Smooth muscle cell (in vitro differentiated cells): ENCODE measurements around the gene TIGD7. TPM values are rescaled to one million over a fixed set of nuclear protein-coding genes. Genes with fewer than 3 reads are reported as not detected.
"Not testable (repeated sequence)": the region's sequence is repeated elsewhere in the genome, so short reads cannot be mapped to it uniquely, and the experiment has no call there.

Experiments used
- DNase-seq: peaks from one replicate; lab custom pipeline; 2025; ENCODE audit not compliant: unreplicated experiment; lab: John Stamatoyannopoulos, UW
- H2AFZ ChIP-seq: fragments of 200-600 bp; sonication (generic); 2 replicates; pipeline ENCODE4 v1.6.0; 2016; ENCODE audit warnings: antibody characterized with exemption, low read depth, mild to moderate bottlenecking
- H3F3A ChIP-seq: fragments of 200-600 bp; sonication (generic); 2 replicates; pipeline ENCODE4 v1.6.0; 2017; ENCODE audit warnings: antibody characterized with exemption, low read depth
- H3K27ac ChIP-seq: fragments of 200-600 bp; sonication (generic); 2 replicates; pipeline ENCODE4 v1.5.1; 2016; ENCODE audit warnings: low read depth, mild to moderate bottlenecking
- H3K27me3 ChIP-seq: fragments of 200-600 bp; sonication (generic); 2 replicates; pipeline ENCODE4 v1.6.1; 2016; ENCODE audit warnings: low read depth, mild to moderate bottlenecking
- H3K36me3 ChIP-seq: fragments of 200-600 bp; sonication (generic); 2 replicates; pipeline ENCODE4 v1.5.1; 2016; ENCODE audit warnings: low read depth
- H3K4me1 ChIP-seq: fragments of 200-600 bp; sonication (generic); 2 replicates; pipeline ENCODE4 v1.5.1; 2016; ENCODE audit warnings: low read depth
- H3K4me2 ChIP-seq: fragments of 200-600 bp; sonication (generic); 2 replicates; pipeline ENCODE4 v1.6.0; 2016; ENCODE audit warnings: mild to moderate bottlenecking
- H3K4me3 ChIP-seq: fragments of 200-600 bp; sonication (generic); 2 replicates; pipeline ENCODE4 v1.5.1; 2016; ENCODE audit warnings: mild to moderate bottlenecking
- H3K79me2 ChIP-seq: fragments of 200-600 bp; sonication (generic); 2 replicates; pipeline ENCODE4 v1.6.0; 2016; ENCODE audit warnings: low read depth, mild to moderate bottlenecking
- H3K9ac ChIP-seq: fragments of 200-600 bp; sonication (generic); 2 replicates; pipeline ENCODE4 v1.6.0; 2016; ENCODE audit warnings: low read depth
- H3K9me3 ChIP-seq: fragments of 200-600 bp; sonication (generic); replicated peaks from 2 replicates; pipeline ENCODE4 v1.5.1; 2016; ENCODE audit warnings: low read depth
- H4K20me1 ChIP-seq: fragments of 200-600 bp; sonication (generic); 2 replicates; pipeline ENCODE4 v1.6.0; 2016; ENCODE audit warnings: low read depth
- WGBS: methylation state at CpG from one replicate; pipeline ENCODE4 v1.1.7; 2016; ENCODE audit warnings: low lambda C conversion rate; 5-methylcytosine and 5-hydroxymethylcytosine counted together
- polyA plus RNA-seq: library from polyadenylated mRNA; unstranded; fragments of >200 nt; fragmentation: Nextera tagmentation; extraction: Ambion mirVana; gene quantifications from 2 replicates; pipeline ENCODE4 v1.2.1, GENCODE V29; 2016
- total RNA-seq: library from RNA; depleted of rRNA; stranded (reverse); fragments of >200 nt; gene quantifications from 2 replicates; pipeline ENCODE4 v1.2.3, GENCODE V29; 2014
- TF ChIP-seq, protein P1 (sequence below): fragments of 200-600 bp; sonication (generic); IDR thresholded peaks from 2 replicates; pipeline ENCODE4 v1.5.1; 2017; ENCODE audit warnings: borderline replicate concordance, mild to moderate bottlenecking, antibody characterized with exemption; ENCODE audit not compliant: insufficient read depth, poor library complexity, severe bottlenecking

TIGD7 gene
- total and polyA plus RNA-seq, 2 experiments from 2014 or later = 3.6 to 5.0 TPM

DNA sequence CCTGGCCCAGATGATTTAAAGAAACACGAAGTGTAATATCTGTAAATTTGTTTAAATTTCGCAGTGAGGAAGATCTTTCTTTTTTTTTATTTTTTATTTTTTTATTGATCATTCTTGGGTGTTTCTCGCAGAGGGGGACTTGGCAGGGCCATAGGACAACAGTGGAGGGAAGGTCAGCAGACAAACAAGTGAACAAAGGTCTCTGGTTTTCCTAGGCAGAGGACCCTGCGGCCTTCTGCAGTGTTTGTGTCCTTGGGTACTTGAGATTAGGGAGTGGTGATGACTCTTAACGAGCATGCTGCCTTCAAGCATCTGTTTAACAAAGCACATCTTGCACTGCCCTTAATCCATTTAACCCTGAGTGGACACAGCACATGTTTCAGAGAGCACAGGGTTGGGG is 34.5 kb downstream of the TIGD7 start:
- not testable (repeated sequence) for H3F3A ChIP-seq, H3K27ac ChIP-seq, H3K27me3 ChIP-seq, DNase-seq, H2AFZ ChIP-seq, H3K36me3 ChIP-seq, H3K9ac ChIP-seq, H3K4me1 ChIP-seq, H3K4me2 ChIP-seq, H3K79me2 ChIP-seq, H4K20me1 ChIP-seq, H3K4me3 ChIP-seq, H3K9me3 ChIP-seq
- WGBS = 86% methylated on average over 5 of the region's 5 CpGs

DNA sequence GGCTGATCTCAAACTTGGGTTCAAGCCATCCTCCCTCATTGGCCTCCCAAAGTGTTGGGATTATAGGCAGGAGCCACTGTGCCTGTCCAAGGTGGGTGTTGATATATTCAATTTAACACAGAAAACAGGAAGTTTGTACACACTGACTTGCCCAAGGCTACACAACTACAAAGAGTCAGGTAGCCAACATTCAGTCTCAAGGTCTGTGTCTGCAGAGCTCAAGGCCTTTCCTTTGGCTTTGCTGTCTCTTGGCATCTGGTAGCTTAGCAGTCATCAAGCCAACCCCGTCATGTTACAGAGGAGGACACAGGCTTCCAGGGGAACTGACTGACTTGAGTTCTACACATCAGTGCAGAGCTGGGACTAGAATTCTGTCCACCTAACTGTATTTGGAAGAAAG is 36.9 kb downstream of the TIGD7 start:
- Histone ChIP-seq H4K20me1 (no peaks in the 10 kb centered on the region), H3K9me3 (no peaks in the 10 kb centered on the region), H3K9ac (no peak overlapping the region), H3K4me2 (no peak overlapping the region), H3K27me3 (no peaks in the 10 kb centered on the region), H3K27ac (no peak overlapping the region), H3K79me2 (no peaks in the 10 kb centered on the region), H2AFZ (no peak overlapping the region), H3K4me1 (no peaks in the 10 kb centered on the region), H3K4me3 (no peak overlapping the region), H3K36me3 (no peaks in the 10 kb centered on the region), H3F3A (no peaks in the 10 kb centered on the region)
- TF ChIP-seq, protein P1, sequence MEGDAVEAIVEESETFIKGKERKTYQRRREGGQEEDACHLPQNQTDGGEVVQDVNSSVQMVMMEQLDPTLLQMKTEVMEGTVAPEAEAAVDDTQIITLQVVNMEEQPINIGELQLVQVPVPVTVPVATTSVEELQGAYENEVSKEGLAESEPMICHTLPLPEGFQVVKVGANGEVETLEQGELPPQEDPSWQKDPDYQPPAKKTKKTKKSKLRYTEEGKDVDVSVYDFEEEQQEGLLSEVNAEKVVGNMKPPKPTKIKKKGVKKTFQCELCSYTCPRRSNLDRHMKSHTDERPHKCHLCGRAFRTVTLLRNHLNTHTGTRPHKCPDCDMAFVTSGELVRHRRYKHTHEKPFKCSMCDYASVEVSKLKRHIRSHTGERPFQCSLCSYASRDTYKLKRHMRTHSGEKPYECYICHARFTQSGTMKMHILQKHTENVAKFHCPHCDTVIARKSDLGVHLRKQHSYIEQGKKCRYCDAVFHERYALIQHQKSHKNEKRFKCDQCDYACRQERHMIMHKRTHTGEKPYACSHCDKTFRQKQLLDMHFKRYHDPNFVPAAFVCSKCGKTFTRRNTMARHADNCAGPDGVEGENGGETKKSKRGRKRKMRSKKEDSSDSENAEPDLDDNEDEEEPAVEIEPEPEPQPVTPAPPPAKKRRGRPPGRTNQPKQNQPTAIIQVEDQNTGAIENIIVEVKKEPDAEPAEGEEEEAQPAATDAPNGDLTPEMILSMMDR = no peak
- no peak for DNase-seq
- WGBS = 77% methylated on average over 1 of the region's 1 CpG

- Histone ChIP-seq H3K4me1 (no peaks in the 10 kb centered on the region), H3K4me3 (no peak overlapping the region), H3K79me2 (no peaks in the 10 kb centered on the region), H3K36me3 (no peaks in the 10 kb centered on the region), H3K4me2 (no peak overlapping the region), H3F3A (no peaks in the 10 kb centered on the region), H3K9me3 (no peaks in the 10 kb centered on the region), H3K27ac (no peak overlapping the region), H2AFZ (no peak overlapping the region), H3K9ac (no peak overlapping the region), H3K27me3 (no peaks in the 10 kb centered on the region), H4K20me1 (no peaks in the 10 kb centered on the region)
- 77% methylated on average over 5 of the region's 5 CpGs for WGBS
- TF ChIP-seq, protein P1 = peak; percentile 30
- DNase-seq = no peak
Measured at GRCh38 chr16:3266873-3267537, 38.2 kb downstream of the TIGD7 start.

DNA sequence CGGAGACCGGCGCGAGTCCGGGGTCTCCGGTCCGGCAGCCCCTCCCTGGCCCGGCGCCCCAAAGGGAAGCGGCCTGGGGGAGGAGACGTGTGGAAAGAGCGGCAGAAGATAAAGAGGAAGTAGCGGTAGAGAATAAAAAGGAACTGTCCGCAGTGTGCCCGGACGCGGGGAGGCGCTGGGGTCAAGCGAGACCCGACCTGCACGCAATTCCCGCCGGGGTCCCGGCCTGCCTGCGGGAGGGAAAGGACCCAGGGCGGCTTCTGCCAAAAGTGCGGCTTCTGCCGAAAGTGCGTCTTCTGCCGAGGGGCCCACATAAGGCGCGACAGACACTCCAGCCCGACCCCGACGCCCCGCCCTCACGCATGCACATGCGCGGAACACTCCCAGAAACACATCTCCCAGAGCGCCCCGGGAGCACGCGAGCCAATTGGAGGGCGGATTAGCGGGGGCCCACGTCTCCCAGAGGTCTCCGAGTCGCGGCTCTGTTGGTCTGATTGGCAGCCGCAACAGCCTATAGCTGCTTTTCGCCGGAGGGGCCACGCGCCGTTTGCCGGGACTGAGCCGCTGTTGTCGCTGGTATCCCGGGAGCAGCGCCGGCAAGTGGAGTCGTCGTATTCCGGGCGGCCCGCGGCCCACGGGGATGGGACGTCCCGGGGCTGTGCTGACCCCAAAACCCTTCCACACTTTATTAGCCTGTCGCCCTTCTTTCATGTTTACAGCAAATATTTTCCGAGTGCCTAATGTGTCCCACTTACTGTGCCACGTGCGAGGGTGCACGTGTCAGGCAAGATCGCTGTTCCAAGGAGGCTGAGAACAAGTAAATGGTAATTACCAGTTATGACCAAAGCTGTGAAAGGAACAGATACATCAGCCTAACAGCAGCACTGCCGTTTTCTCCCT is 40.8 kb downstream of the TIGD7 start:
- H3K4me2 ChIP-seq = peak overlapping the region; percentile 92
- H3K27ac ChIP-seq = peak overlapping the region; percentile 78
- TF ChIP-seq, protein P1 = no peak
- peak overlapping the region; percentile 85 for H2AFZ ChIP-seq
- no peaks in the 10 kb centered on the region for H3K4me1 ChIP-seq
- no peaks in the 10 kb centered on the region for H4K20me1 ChIP-seq
- H3K27me3 ChIP-seq = no peaks in the 10 kb centered on the region
- peak overlapping the region; percentile 72 for H3K4me3 ChIP-seq
- no peaks in the 10 kb centered on the region for H3K79me2 ChIP-seq
- H3F3A ChIP-seq = no peaks in the 10 kb centered on the region
- H3K36me3 ChIP-seq = no peaks in the 10 kb centered on the region
- DNase-seq = peak; percentile 91
- H3K9me3 ChIP-seq = no peaks in the 10 kb centered on the region
- H3K9ac ChIP-seq = peak overlapping the region; percentile 68
- 5% methylated on average over 69 of the region's 77 CpGs for WGBS
